PC-9 (cell line): ENCODE measurements around the gene CEACAM21. TPM values are rescaled to one million over a fixed set of nuclear protein-coding genes. Genes with fewer than 3 reads are reported as not detected.

Experiments used
- BruUV-seq: library from RNA; stranded (reverse); fragments of 400-500 nt; replicated peaks from 2 replicates; lab custom pipeline; 2021; lab: Mats Ljungman, UMichigan
- CTCF ChIA-PET: fragments of 300-600 bp; sonication (Branson Sonifier 250); formaldehyde crosslinking; loops from one replicate; lab custom pipeline; 2022; ENCODE audit warnings: antibody characterized with exemption; lab: Charles Lee
- POLR2A ChIA-PET: fragments of 300-600 bp; sonication (Branson Sonifier 250); formaldehyde crosslinking; loops from one replicate; lab custom pipeline; 2022; ENCODE audit warnings: antibody characterized with exemption; ENCODE audit not compliant: unreplicated experiment; lab: Charles Lee
- DNase-seq, 2 experiments: peaks; one replicate each; pipeline versions ENCODE4 v3.0.0 to v3.0.0-alpha.2; 2015 to 2022; ENCODE audit warnings: mixed read lengths in 1 of 2
- H2AFZ ChIP-seq: fragments of 200-600 bp; sonication (generic); 2 replicates; pipeline ENCODE4 v1.8.1; 2017; ENCODE audit warnings: antibody characterized with exemption
- H3F3A ChIP-seq: fragments of 200-600 bp; sonication (generic); 2 replicates; pipeline ENCODE4 v1.8.1; 2017; ENCODE audit warnings: antibody characterized with exemption, mild to moderate bottlenecking, low read depth; ENCODE audit not compliant: insufficient read depth
- H3K27ac ChIP-seq: fragments of 200-600 bp; sonication (generic); 2 replicates; pipeline ENCODE4 v1.6.1; 2016; ENCODE audit warnings: mixed run types
- H3K27me3 ChIP-seq: fragments of 200-600 bp; sonication (generic); 2 replicates; pipeline ENCODE4 v1.6.1; 2016; ENCODE audit warnings: low read depth, mixed run types; ENCODE audit not compliant: insufficient read depth
- H3K36me3 ChIP-seq: fragments of 200-600 bp; sonication (generic); 2 replicates; pipeline ENCODE4 v1.6.1; 2016; ENCODE audit warnings: low read depth, mixed run types
- H3K4me1 ChIP-seq: fragments of 200-600 bp; sonication (generic); replicated peaks from 2 replicates; pipeline ENCODE4 v1.6.1; 2016; ENCODE audit warnings: mixed run types; ENCODE audit not compliant: insufficient read depth
- H3K4me2 ChIP-seq: fragments of 200-600 bp; sonication (generic); 2 replicates; pipeline ENCODE4 v1.6.1; 2017; ENCODE audit warnings: mixed run types
- H3K4me3 ChIP-seq: fragments of 200-600 bp; sonication (generic); 2 replicates; pipeline ENCODE4 v1.6.1; 2016; ENCODE audit warnings: mixed run types
- H3K79me2 ChIP-seq: fragments of 200-600 bp; sonication (generic); 2 replicates; pipeline ENCODE4 v1.6.1; 2017; ENCODE audit warnings: low read depth, mixed run types
- H3K9me2 ChIP-seq: fragments of 200-600 bp; sonication (generic); 2 replicates; pipeline ENCODE4 v1.8.1; 2017; ENCODE audit warnings: mild to moderate bottlenecking; ENCODE audit not compliant: insufficient read depth
- H3K9me3 ChIP-seq: fragments of 200-600 bp; sonication (generic); 2 replicates; pipeline ENCODE4 v1.8.1; 2016; ENCODE audit warnings: low read depth; ENCODE audit not compliant: insufficient read depth
- H4K20me1 ChIP-seq: fragments of 200-600 bp; sonication (generic); 2 replicates; pipeline ENCODE4 v1.8.1; 2017; ENCODE audit not compliant: insufficient read depth
- EZH2 ChIP-seq: fragments of 200-600 bp; sonication (generic); IDR thresholded peaks from 2 replicates; pipeline ENCODE4 v1.8.0; 2017; ENCODE audit warnings: antibody characterized with exemption, low read depth
- intact Hi-C: fragments of 100-400 bp; cut with micrococcal nuclease; formaldehyde crosslinking; loops from one replicate; pipeline ENCODE4 v1.10.0; 2022; ENCODE audit not compliant: unreplicated experiment
- total RNA-seq: library from RNA; stranded (reverse); gene quantifications from 2 replicates; pipeline ENCODE4 v1.2.3, GENCODE V29; 2021
- TF ChIP-seq, protein P1 (sequence below): fragments of 200-600 bp; sonication (generic); conservative IDR thresholded peaks from 2 replicates; pipeline ENCODE4 v1.6.1; 2017; ENCODE audit warnings: mixed run types, antibody characterized with exemption, mild to moderate bottlenecking, moderate library complexity

The CEACAM21 gene
- total RNA-seq, 1 experiment from 2014 or later, result not detected

DNA sequence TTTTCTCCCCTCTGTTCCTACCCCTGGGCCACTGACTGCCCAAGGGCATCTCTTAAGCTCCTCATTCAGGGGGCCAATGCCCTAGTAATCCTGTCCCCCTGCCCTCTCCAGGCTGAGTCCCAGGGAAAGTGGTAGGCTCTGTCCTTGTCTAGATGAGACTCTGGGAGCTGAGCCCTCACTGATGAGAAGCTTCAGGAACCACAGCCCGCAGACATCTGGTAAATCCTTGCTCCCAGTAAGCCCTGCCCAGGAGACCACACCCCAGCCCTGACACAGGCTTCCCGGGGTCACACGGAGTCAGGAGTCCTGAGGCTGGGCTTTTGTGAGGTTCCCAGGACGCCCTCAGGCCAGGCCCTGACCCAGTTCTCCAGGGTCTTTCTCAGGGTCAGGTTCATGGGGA is 49.0 kb downstream of the CEACAM21 start:
- Histone ChIP-seq H3K4me3 (no peak overlapping the region), H4K20me1 (no peaks in the 10 kb centered on the region), H3F3A (no peaks in the 10 kb centered on the region), H3K79me2 (no peaks in the 10 kb centered on the region), H3K4me2 (no peak overlapping the region), H3K27ac (no peak overlapping the region), H3K4me1 (no peaks in the 10 kb centered on the region), H3K9me2 (no peaks in the 10 kb centered on the region), H2AFZ (no peak overlapping the region), H3K9me3 (no peaks in the 10 kb centered on the region), H3K27me3 (peaks cover 97% of the 10 kb centered on the region), H3K36me3 (no peaks in the 10 kb centered on the region)
- CTCF ChIA-PET, result no interaction called here
- POLR2A ChIA-PET, result no interaction called here
- no peak for DNase-seq
- no TSS peak for BruUV-seq
- TF ChIP-seq, protein P1, sequence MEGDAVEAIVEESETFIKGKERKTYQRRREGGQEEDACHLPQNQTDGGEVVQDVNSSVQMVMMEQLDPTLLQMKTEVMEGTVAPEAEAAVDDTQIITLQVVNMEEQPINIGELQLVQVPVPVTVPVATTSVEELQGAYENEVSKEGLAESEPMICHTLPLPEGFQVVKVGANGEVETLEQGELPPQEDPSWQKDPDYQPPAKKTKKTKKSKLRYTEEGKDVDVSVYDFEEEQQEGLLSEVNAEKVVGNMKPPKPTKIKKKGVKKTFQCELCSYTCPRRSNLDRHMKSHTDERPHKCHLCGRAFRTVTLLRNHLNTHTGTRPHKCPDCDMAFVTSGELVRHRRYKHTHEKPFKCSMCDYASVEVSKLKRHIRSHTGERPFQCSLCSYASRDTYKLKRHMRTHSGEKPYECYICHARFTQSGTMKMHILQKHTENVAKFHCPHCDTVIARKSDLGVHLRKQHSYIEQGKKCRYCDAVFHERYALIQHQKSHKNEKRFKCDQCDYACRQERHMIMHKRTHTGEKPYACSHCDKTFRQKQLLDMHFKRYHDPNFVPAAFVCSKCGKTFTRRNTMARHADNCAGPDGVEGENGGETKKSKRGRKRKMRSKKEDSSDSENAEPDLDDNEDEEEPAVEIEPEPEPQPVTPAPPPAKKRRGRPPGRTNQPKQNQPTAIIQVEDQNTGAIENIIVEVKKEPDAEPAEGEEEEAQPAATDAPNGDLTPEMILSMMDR, result no peak
- TF ChIP-seq EZH2, result no peak
- intact Hi-C loops, result no loop called here

DNA sequence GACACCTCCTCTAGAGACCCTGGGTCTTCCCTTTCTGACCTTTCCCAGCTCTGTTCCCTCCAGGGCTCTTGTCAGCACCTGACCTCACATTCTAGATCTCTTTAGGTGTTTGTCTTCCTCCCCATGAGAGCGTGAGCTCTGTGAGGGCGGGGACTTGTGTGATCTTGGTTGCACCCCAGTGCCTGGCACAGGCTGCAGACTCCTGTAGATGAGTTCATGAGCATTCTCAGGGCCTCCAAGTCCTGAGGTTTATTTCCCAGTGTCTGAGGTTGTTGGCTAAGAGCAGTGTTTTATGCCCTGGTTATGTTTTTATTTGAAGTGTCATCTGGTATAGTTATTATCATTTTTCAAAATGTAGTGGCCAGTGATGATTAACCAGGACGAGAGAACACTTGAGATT is 50.3 kb downstream of the CEACAM21 start:
- Histone ChIP-seq H3K9me2 (no peaks in the 10 kb centered on the region), H2AFZ (no peak overlapping the region), H3F3A (no peaks in the 10 kb centered on the region), H3K4me2 (no peak overlapping the region), H3K36me3 (no peaks in the 10 kb centered on the region), H3K9me3 (peaks cover 10% of the 10 kb centered on the region), H3K4me1 (no peaks in the 10 kb centered on the region), H3K4me3 (no peak overlapping the region), H3K27ac (no peak overlapping the region), H3K79me2 (no peaks in the 10 kb centered on the region), H4K20me1 (no peaks in the 10 kb centered on the region), H3K27me3 (peaks cover 93% of the 10 kb centered on the region)
- ChIA-PET POLR2A (no interaction called here), CTCF (no interaction called here)
- no TSS peak for BruUV-seq
- no peak for DNase-seq
- no peak for TF ChIP-seq EZH2
- TF ChIP-seq, protein P1, result no peak
- intact Hi-C loops, result no loop called here

DNA sequence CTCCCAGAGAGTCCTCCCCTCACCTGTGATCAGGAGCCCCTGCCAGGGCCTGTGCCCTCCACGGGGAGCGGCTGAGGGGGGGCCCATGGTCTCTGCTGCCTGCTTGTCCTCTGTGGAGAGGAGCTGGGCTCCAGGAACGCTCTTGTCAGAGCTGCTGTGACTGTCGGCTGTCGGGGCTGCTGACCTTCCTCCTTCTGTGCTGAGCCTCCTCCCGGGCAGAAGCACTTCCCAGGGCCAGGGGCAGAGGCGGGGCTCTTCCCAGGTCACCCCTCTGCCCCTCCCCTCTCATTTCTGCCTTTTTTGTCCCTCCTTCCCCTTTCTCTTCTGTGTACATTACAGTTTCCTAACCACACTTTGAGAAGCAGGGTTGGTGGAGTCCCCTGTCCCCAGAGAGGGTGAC is 50.9 kb downstream of the CEACAM21 start, which contains the start of gene CEACAM4:
TSS of gene CEACAM4 (minus strand) at position 198 of the 400 bp plus-strand sequence. CDS start at position 87, 111 bp downstream.
- BruUV-seq, result no TSS peak
- POLR2A ChIA-PET, result no interaction called here
- H3K4me2 ChIP-seq, result no peak within 1 kb of the TSS
- H3K4me1 ChIP-seq, result no peaks in the 10 kb centered on the region
- H3K36me3 ChIP-seq, result no peaks in the 10 kb centered on the region
- intact Hi-C loops, result no loop called here
- no peaks in the 10 kb centered on the region for H3K9me2 ChIP-seq
- no peak within 1 kb of the TSS for H3K27ac ChIP-seq
- no peak within 1 kb of the TSS for H3K4me3 ChIP-seq
- no peak within 1 kb of the TSS for H2AFZ ChIP-seq
- no peak for TF ChIP-seq EZH2
- TF ChIP-seq, protein P1, result no peak
- DNase-seq, result no peak
- CTCF ChIA-PET, result no interaction called here
- H4K20me1 ChIP-seq, result no peaks in the 10 kb centered on the region
- peaks cover 13% of the 10 kb centered on the region for H3K9me3 ChIP-seq
- H3K27me3 ChIP-seq, result peaks cover 92% of the 10 kb centered on the region
- H3F3A ChIP-seq, result no peaks in the 10 kb centered on the region
- H3K79me2 ChIP-seq, result no peaks in the 10 kb centered on the region
